Panc1 (cell line): Measurements from ENCODE around the gene LIN28A. TPM values are rescaled to one million over a fixed set of nuclear protein-coding genes. Genes with fewer than 3 reads are reported as not detected.
A peak's percentile ranks its signal among the peaks of the same experiment; 100 is the strongest.

Experiments used
- ATAC-seq: fragments of 200-7000 bp; cut with Tn5 transposase; 2 replicates; pipeline ENCODE4 v1.9.1; 2020; ENCODE audit warnings: mild to moderate bottlenecking, moderate library complexity
- BruUV-seq: library from RNA; stranded (reverse); fragments of 400-500 nt; replicated peaks from 2 replicates; lab custom pipeline; 2021; lab: Mats Ljungman, UMichigan
- CTCF ChIA-PET: fragments of 300-600 bp; sonication (Branson Sonifier 250); formaldehyde crosslinking; loops from one replicate; lab custom pipeline; 2022; ENCODE audit warnings: antibody characterized with exemption; lab: Charles Lee
- POLR2A ChIA-PET: fragments of 300-600 bp; sonication (Branson Sonifier 250); formaldehyde crosslinking; loops from one replicate; lab custom pipeline; 2022; ENCODE audit warnings: antibody characterized with exemption; lab: Charles Lee
- DNase-seq: peaks from one replicate; pipeline ENCODE4 v3.0.0-alpha.2; 2010; ENCODE audit warnings: low read depth, low spot score
- H3K27ac ChIP-seq: 2 replicates; pipeline ENCODE4 v1.5.1; 2011; ENCODE audit warnings: mild to moderate bottlenecking, low read length, inconsistent platforms
- H3K27me3 ChIP-seq: fragments of 200-500 bp; sonication (Bioruptor generic); 2 replicates; pipeline ENCODE4 v1.6.0; 2014; ENCODE audit warnings: low read length, inconsistent platforms; ENCODE audit not compliant: control insufficient read depth, insufficient read depth
- H3K36me3 ChIP-seq: fragments of 200-500 bp; sonication (Bioruptor generic); 2 replicates; pipeline ENCODE4 v1.5.1; 2014; ENCODE audit warnings: inconsistent platforms, mild to moderate bottlenecking, low read length, moderate library complexity; ENCODE audit not compliant: control insufficient read depth, insufficient read depth
- H3K4me1 ChIP-seq: 2 replicates; pipeline ENCODE4 v1.5.1; 2011; ENCODE audit warnings: inconsistent platforms, mild to moderate bottlenecking, low read length, moderate library complexity; ENCODE audit not compliant: control insufficient read depth, insufficient read depth
- H3K4me3 ChIP-seq, 2 experiments: 2 replicates each; pipeline ENCODE4 v1.5.1; 2011 to 2012; ENCODE audit warnings: low read depth in 2 of 2, low read length in 2 of 2, mild to moderate bottlenecking in 2 of 2, inconsistent platforms in 1 of 2, moderate library complexity in 1 of 2
- H3K9me3 ChIP-seq: fragments of 200-500 bp; sonication (Bioruptor generic); 2 replicates; pipeline ENCODE4 v1.5.1; 2014; ENCODE audit warnings: low read depth, mild to moderate bottlenecking, inconsistent platforms, low read length, moderate library complexity; ENCODE audit not compliant: control insufficient read depth, insufficient read depth
- POLR2AphosphoS5 ChIP-seq: IDR thresholded peaks from 2 replicates; pipeline ENCODE4 v1.6.1; 2012; ENCODE audit warnings: mild to moderate bottlenecking, low read depth, low read length, moderate library complexity
- in situ Hi-C: cut with HindIII; loops from 2 replicates; pipeline ENCODE4 v1.10.0; 2016; ENCODE audit warnings: low sequenced_read_pairs, low pct_unique_long_range_greater_than_20kb
- intact Hi-C: fragments of 100-400 bp; cut with micrococcal nuclease; formaldehyde crosslinking; loops from one replicate; pipeline ENCODE4 v1.10.0; 2022; ENCODE audit not compliant: unreplicated experiment
- total RNA-seq: library from RNA; stranded (reverse); gene quantifications from one replicate; pipeline ENCODE4 v1.2.1, GENCODE V29; 2021; ENCODE audit not compliant: unreplicated experiment
- TF ChIP-seq, protein P1 (sequence below), 2 experiments: IDR thresholded peaks; 2 replicates each; pipeline ENCODE4 v1.6.1; 2011 to 2012; ENCODE audit warnings: low read depth in 2 of 2, control low read depth in 1 of 2, low read length in 1 of 2, mild to moderate bottlenecking in 1 of 2, moderate library complexity in 1 of 2; ENCODE audit not compliant: insufficient read depth in 1 of 2
- TF ChIP-seq, protein P2 (sequence below): fragments of 450-650 bp; IDR thresholded peaks from 2 replicates; pipeline ENCODE4 v1.5.1; 2017; ENCODE audit warnings: mild to moderate bottlenecking

LIN28A gene
- total RNA-seq, 1 experiment from 2014 or later = 0.64 TPM

DNA sequence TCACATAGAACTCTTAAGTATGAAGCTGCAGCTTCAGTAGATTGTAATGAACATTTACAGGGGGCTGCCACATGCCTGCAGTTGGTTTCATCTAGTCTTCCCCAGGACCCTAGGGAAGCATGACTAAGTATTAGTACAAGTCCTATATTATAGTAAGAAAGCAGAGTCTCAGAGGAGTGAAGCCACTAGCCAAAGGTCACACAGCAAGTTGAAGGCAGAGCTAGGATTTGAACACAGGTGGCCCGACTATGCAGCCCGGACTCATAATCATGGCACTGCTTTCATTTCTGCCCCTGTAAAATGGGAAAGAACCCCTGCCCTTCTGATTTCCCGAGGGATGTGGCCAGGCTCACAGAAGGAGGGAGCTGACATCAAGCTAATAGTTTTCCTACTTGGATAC, 48.3 kb upstream of the LIN28A start:
- intact Hi-C loops = no loop called here
- no peak overlapping the region for H3K4me3 ChIP-seq
- POLR2A ChIA-PET = no interaction called here
- no peaks in the 10 kb centered on the region for H3K36me3 ChIP-seq
- no peaks in the 10 kb centered on the region for H3K27me3 ChIP-seq
- DNase-seq (no peak), ATAC-seq (no peak)
- in situ Hi-C loops = no loop called here
- H3K27ac ChIP-seq = no peak overlapping the region
- TF ChIP-seq, protein P1, sequence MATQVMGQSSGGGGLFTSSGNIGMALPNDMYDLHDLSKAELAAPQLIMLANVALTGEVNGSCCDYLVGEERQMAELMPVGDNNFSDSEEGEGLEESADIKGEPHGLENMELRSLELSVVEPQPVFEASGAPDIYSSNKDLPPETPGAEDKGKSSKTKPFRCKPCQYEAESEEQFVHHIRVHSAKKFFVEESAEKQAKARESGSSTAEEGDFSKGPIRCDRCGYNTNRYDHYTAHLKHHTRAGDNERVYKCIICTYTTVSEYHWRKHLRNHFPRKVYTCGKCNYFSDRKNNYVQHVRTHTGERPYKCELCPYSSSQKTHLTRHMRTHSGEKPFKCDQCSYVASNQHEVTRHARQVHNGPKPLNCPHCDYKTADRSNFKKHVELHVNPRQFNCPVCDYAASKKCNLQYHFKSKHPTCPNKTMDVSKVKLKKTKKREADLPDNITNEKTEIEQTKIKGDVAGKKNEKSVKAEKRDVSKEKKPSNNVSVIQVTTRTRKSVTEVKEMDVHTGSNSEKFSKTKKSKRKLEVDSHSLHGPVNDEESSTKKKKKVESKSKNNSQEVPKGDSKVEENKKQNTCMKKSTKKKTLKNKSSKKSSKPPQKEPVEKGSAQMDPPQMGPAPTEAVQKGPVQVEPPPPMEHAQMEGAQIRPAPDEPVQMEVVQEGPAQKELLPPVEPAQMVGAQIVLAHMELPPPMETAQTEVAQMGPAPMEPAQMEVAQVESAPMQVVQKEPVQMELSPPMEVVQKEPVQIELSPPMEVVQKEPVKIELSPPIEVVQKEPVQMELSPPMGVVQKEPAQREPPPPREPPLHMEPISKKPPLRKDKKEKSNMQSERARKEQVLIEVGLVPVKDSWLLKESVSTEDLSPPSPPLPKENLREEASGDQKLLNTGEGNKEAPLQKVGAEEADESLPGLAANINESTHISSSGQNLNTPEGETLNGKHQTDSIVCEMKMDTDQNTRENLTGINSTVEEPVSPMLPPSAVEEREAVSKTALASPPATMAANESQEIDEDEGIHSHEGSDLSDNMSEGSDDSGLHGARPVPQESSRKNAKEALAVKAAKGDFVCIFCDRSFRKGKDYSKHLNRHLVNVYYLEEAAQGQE (IDR thresholded peaks at IDR 0.05; ENCODE audit: insufficient read depth in 1 of 2, low read depth in 2 of 2, low read length in 1 of 2) = no peak
- TF ChIP-seq, protein P2, sequence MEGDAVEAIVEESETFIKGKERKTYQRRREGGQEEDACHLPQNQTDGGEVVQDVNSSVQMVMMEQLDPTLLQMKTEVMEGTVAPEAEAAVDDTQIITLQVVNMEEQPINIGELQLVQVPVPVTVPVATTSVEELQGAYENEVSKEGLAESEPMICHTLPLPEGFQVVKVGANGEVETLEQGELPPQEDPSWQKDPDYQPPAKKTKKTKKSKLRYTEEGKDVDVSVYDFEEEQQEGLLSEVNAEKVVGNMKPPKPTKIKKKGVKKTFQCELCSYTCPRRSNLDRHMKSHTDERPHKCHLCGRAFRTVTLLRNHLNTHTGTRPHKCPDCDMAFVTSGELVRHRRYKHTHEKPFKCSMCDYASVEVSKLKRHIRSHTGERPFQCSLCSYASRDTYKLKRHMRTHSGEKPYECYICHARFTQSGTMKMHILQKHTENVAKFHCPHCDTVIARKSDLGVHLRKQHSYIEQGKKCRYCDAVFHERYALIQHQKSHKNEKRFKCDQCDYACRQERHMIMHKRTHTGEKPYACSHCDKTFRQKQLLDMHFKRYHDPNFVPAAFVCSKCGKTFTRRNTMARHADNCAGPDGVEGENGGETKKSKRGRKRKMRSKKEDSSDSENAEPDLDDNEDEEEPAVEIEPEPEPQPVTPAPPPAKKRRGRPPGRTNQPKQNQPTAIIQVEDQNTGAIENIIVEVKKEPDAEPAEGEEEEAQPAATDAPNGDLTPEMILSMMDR = no peak
- H3K4me1 ChIP-seq = peaks cover 4% of the 10 kb centered on the region; the same call in 1 of the 2 replicates
- BruUV-seq = no TSS peak
- CTCF ChIA-PET = interaction anchor here (1.0 to 1.7 kb wide), 2 partner anchors 11 to 41 kb away, joined by 3 to 4 read pairs; no protein-coding TSS in a partner anchor
- no peaks in the 10 kb centered on the region for H3K9me3 ChIP-seq

DNA sequence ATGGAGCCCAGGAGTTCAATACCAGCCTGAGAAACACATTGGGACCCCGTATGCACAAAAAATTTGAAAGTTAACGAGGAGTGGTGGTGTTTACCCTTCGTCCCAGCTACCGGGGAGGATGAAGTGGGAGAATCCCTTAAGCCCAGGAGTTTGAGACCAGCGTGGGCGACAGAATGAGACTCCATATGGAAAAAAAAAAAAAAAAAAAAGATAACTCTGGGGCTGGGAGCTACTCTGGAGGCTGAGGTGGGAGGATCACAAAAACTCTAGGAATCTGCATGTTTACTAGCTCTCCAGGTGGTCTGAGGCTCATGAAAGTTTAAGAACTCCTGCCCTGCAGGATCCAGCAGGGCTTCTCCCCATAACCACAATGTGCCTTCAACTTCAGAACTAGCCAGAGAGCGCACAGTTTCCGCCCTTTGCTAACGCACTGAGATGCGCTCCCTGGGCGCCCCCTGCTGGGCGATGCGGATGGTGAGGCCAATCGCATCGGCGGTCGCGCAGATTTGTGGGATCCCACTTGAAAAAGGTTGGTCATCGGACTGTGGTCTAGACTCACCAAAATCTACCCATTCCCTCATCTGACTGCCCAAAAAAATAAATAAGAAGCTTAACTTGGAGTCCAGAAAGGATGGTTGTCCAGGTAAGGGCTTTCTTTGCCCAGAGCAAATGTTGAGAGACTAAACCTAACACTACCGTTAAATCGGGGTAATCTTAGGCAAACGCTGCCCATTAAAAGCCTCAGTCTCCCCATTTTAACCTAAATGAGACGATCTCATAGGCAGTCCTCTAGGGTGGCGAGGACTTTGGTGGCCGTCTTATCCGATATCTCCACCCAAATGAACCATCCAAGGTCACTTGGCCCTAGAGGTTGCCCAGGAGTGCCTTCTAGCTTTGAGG, 46.8 kb upstream of the LIN28A start:
- H3K27me3 ChIP-seq = no peaks in the 10 kb centered on the region
- peaks cover 4% of the 10 kb centered on the region; the same call in 1 of the 2 replicates for H3K4me1 ChIP-seq
- CTCF ChIA-PET = interaction anchor here (0.5 to 1.8 kb wide), 9 partner anchors 24 to 420 kb away, joined by 3 to 8 read pairs (median 5); no protein-coding TSS in a partner anchor
- no TSS peak for BruUV-seq
- ATAC-seq = peak; percentile 73
- DNase-seq = peak; percentile 33
- no peaks in the 10 kb centered on the region for H3K36me3 ChIP-seq
- intact Hi-C loops (no loop called here), in situ Hi-C loops (no loop called here)
- TF ChIP-seq, protein P2 = peak; percentile 99
- TF ChIP-seq POLR2AphosphoS5 = no peak
- no peak overlapping the region for H3K27ac ChIP-seq
- H3K9me3 ChIP-seq = no peaks in the 10 kb centered on the region
- H3K4me3 ChIP-seq = no peak overlapping the region
- POLR2A ChIA-PET = interaction anchor here (0.6 kb wide), 1 partner anchor 52 kb away, joined by 4 read pairs; no protein-coding TSS in a partner anchor
